Fibroblast of lung (primary cell): ENCODE measurements around the gene ENG.

Experiments
- EZH2 ChIP-seq: IDR thresholded peaks from 2 replicates; pipeline ENCODE4 v1.5.1; 2012; ENCODE audit warnings: low read length, control low read depth, mild to moderate bottlenecking; ENCODE audit errors: missing control alignments
- TF ChIP-seq, protein P1 (sequence below), 2 donors: IDR thresholded peaks in 1 of 2; conservative IDR thresholded peaks in 1 of 2; 1 replicate in 1 of 2; 2 replicates in 1 of 2; pipeline ENCODE4 v1.5.1; 2011 to 2012; ENCODE audit warnings: low read length in 2 of 2, control low read depth in 1 of 2, inconsistent platforms in 1 of 2, low read depth in 1 of 2, mild to moderate bottlenecking in 1 of 2

GRCh38 chr9:127867356-127868277 is 13.2 kb upstream of the ENG start:
- TF ChIP-seq, protein P1, sequence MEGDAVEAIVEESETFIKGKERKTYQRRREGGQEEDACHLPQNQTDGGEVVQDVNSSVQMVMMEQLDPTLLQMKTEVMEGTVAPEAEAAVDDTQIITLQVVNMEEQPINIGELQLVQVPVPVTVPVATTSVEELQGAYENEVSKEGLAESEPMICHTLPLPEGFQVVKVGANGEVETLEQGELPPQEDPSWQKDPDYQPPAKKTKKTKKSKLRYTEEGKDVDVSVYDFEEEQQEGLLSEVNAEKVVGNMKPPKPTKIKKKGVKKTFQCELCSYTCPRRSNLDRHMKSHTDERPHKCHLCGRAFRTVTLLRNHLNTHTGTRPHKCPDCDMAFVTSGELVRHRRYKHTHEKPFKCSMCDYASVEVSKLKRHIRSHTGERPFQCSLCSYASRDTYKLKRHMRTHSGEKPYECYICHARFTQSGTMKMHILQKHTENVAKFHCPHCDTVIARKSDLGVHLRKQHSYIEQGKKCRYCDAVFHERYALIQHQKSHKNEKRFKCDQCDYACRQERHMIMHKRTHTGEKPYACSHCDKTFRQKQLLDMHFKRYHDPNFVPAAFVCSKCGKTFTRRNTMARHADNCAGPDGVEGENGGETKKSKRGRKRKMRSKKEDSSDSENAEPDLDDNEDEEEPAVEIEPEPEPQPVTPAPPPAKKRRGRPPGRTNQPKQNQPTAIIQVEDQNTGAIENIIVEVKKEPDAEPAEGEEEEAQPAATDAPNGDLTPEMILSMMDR (conservative IDR thresholded peaks at IDR 0.05 in 1 of 2, IDR thresholded peaks at IDR 0.05 in 1 of 2; ENCODE audit: low read depth in 1 of 2, low read length in 2 of 2) = no peak
- TF ChIP-seq EZH2 = no peak
